Measurements from ENCODE around the gene HID1. TPM values are rescaled to one million over a fixed set of nuclear protein-coding genes. Genes with fewer than 3 reads are reported as not detected.

The HID1 gene
- total RNA-seq, 1 experiment from 2014 or later, result 43.8 TPM

DNA sequence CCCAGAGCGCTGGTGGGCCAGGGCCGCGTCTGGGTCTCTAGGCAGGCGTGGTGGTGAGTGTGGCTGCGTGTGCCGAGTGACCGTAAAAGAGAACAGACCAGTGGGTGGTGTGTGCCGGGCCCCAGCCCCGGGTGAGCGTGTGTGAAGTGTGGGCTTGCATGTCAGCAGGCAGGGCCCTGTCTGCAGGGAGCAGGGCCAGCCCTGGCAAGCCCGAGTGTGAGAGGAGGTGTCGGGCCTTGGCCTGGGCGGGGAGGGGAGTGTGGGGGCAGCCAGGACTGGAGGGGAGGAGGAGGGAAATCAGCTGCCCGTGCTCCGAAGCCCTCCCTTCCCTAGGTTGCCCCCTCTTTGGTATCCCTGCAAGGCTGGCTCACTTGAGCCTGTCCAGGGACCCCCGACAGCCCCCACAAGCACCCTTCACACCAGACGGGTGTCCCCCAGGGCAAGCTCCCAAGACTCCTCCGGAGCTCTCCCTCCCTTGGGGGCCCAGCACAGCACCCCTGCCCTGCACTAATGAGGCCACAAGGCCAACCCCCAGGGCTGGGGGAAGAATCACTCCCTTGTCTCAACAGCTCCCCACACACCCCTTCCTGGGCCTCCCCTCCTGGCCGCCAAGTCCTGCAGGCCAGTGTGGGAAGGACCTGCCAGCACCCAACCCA is 51.4 kb downstream of the HID1 start:
- Histone ChIP-seq H3K4me3 (replicated peaks in 1 of 2; ENCODE audit: low read depth in 1 of 2, low read length in 2 of 2) (no peak overlapping the region), H3K79me2 (ENCODE audit: insufficient read depth, low read length) (no peaks in the 10 kb centered on the region), H3K4me2 (ENCODE audit: low read length) (peak overlapping the region; percentile 18; the same call in 1 of the 2 replicates), H2AFZ (ENCODE audit: low read depth, low read length, poor library complexity, severe bottlenecking) (no peak overlapping the region), H3K27me3 (ENCODE audit: insufficient read depth, low read length) (peaks cover 4% of the 10 kb centered on the region; the same call in 1 of the 2 replicates), H3K9ac (ENCODE audit: low read length) (no peak overlapping the region), H3K4me1 (ENCODE audit: control insufficient read depth in 1 of 2, insufficient read depth in 2 of 2, low read length in 2 of 2) (peaks cover 16 to 34% of the 10 kb centered on the region in 2 experiments), H4K20me1 (ENCODE audit: insufficient read depth) (no peaks in the 10 kb centered on the region), H3K9me3 (ENCODE audit: control insufficient read depth in 1 of 2, insufficient read depth in 1 of 2, low read depth in 1 of 2, low read length in 2 of 2) (no peaks in the 10 kb centered on the region), H3K9me2 (ENCODE audit: insufficient read depth) (no peaks in the 10 kb centered on the region), H3K27ac (ENCODE audit: low read depth, low read length) (peak overlapping the region; percentile 13; the same call in 1 of the 2 replicates), H3K36me3 (ENCODE audit: control insufficient read depth in 1 of 2, insufficient read depth in 2 of 2, low read length in 2 of 2) (peaks cover 0 to 2% of the 10 kb centered on the region in 2 experiments; a peak in 1 of 4 replicates)
- DNase-seq (ENCODE audit: low read depth, low spot score) (no peak), ATAC-seq (no peak; the same call in 1 of the 2 replicates)
- no TSS peak for BruUV-seq (replicated peaks)
- CTCF ChIA-PET, result interaction anchor here (1.1 kb wide), 1 partner anchor 39 kb away, joined by 3 read pairs; no protein-coding TSS in a partner anchor
- TF ChIP-seq CEBPB (IDR thresholded peaks at IDR 0.05; ENCODE audit: low read depth), result no peak
- no peak for TF ChIP-seq EGR1 (IDR thresholded peaks at IDR 0.05; ENCODE audit: low read depth)
- TF ChIP-seq, protein P1, sequence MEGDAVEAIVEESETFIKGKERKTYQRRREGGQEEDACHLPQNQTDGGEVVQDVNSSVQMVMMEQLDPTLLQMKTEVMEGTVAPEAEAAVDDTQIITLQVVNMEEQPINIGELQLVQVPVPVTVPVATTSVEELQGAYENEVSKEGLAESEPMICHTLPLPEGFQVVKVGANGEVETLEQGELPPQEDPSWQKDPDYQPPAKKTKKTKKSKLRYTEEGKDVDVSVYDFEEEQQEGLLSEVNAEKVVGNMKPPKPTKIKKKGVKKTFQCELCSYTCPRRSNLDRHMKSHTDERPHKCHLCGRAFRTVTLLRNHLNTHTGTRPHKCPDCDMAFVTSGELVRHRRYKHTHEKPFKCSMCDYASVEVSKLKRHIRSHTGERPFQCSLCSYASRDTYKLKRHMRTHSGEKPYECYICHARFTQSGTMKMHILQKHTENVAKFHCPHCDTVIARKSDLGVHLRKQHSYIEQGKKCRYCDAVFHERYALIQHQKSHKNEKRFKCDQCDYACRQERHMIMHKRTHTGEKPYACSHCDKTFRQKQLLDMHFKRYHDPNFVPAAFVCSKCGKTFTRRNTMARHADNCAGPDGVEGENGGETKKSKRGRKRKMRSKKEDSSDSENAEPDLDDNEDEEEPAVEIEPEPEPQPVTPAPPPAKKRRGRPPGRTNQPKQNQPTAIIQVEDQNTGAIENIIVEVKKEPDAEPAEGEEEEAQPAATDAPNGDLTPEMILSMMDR (IDR thresholded peaks at IDR 0.05 in 2 of 3, conservative IDR thresholded peaks at IDR 0.05 in 1 of 3; ENCODE audit: borderline replicate concordance in 1 of 3, insufficient read depth in 1 of 3, low read depth in 2 of 3, low read length in 2 of 3), result no peak
- TF ChIP-seq TCF7L2 (IDR thresholded peaks at IDR 0.05; ENCODE audit: borderline replicate concordance, extremely low read depth, insufficient read depth, insufficient read length), result no peak
- no peak for TF ChIP-seq SIN3A (IDR thresholded peaks at IDR 0.05; ENCODE audit: low read depth)
- TF ChIP-seq ZFX (IDR thresholded peaks at IDR 0.05), result no peak
- no peak for TF ChIP-seq POLR2A (IDR thresholded peaks at IDR 0.05; ENCODE audit: borderline replicate concordance, extremely low read depth, insufficient read depth, insufficient read length)
- no peak for TF ChIP-seq CBX3 (IDR thresholded peaks at IDR 0.05; ENCODE audit: low read depth)
- intact Hi-C loops (cut with micrococcal nuclease), result no loop called here
- POLR2A ChIA-PET, result no interaction called here
- RAD21 ChIA-PET (ENCODE audit: low non-redundant PET in 1 of 2, low total read pairs in 2 of 2, uncharacterized antibody in 2 of 2, unreplicated experiment in 2 of 2), result no interaction called here
